ENCODE data around the gene PTPRK. TPM values are rescaled to one million over a fixed set of nuclear protein-coding genes. Genes with fewer than 3 reads are reported as not detected.

The PTPRK gene
- total and polyA plus RNA-seq, 7 donors, result 6.0 to 51.3 (median 46.7) TPM

- intact Hi-C loops (cut with DNase I), result no loop called here
- WGBS, 2 donors, result 98% methylated on average over 6 of the region's 6 CpGs
- Histone ChIP-seq H3K27me3 (no peaks in the 10 kb centered on the region), H3K4me1 (no peaks in the 10 kb centered on the region), H3K4me3 (no peak overlapping the region), H3K36me3 (no peaks in the 10 kb centered on the region), H3K9me3 (no peaks in the 10 kb centered on the region), H3K27ac (no peak overlapping the region)
- TF ChIP-seq POLR2A (IDR thresholded peaks at IDR 0.05), result no peak
- TF ChIP-seq EP300 (IDR thresholded peaks at IDR 0.05), result no peak
- TF ChIP-seq CTCF (IDR thresholded peaks at IDR 0.05), result no peak
- DNase-seq, result no peak
Observed at GRCh38 chr6:128233531-128233930, 286.9 kb downstream of the PTPRK start.

- no peak overlapping the region for H3K27ac ChIP-seq
- DNase-seq, result no peak
- no peak overlapping the region for H3K4me3 ChIP-seq
- WGBS, 2 donors, result 36 to 72% methylated on average over 7 of the region's 7 CpGs
- no peaks in the 10 kb centered on the region for H3K4me1 ChIP-seq
- H3K9me3 ChIP-seq, result no peaks in the 10 kb centered on the region
- TF ChIP-seq POLR2A (IDR thresholded peaks at IDR 0.05) (no peak), POLR2AphosphoS5 (IDR thresholded peaks at IDR 0.05) (no peak), CTCF (IDR thresholded peaks at IDR 0.05) (no peak), EP300 (IDR thresholded peaks at IDR 0.05) (no peak)
- H3K27me3 ChIP-seq, result no peaks in the 10 kb centered on the region
- intact Hi-C loops (cut with DNase I), result no loop called here
- no peaks in the 10 kb centered on the region for H3K36me3 ChIP-seq
Observed at GRCh38 chr6:128230267-128230989, 290.0 kb downstream of the PTPRK start.

- H3K36me3 ChIP-seq, result no peaks in the 10 kb centered on the region
- H3K27me3 ChIP-seq, result no peaks in the 10 kb centered on the region
- TF ChIP-seq EP300 (IDR thresholded peaks at IDR 0.05) (no peak), POLR2AphosphoS5 (IDR thresholded peaks at IDR 0.05) (no peak), CTCF (IDR thresholded peaks at IDR 0.05) (no peak), POLR2A (IDR thresholded peaks at IDR 0.05) (no peak)
- H3K4me1 ChIP-seq, result no peaks in the 10 kb centered on the region
- DNase-seq, result no peak
- H3K4me3 ChIP-seq, result no peak overlapping the region
- no peak overlapping the region for H3K27ac ChIP-seq
- intact Hi-C loops (cut with DNase I), result no loop called here
- no peaks in the 10 kb centered on the region for H3K9me3 ChIP-seq
Observed at GRCh38 chr6:128225612-128226011, 294.8 kb downstream of the PTPRK start.

- H3K27me3 ChIP-seq, result no peaks in the 10 kb centered on the region
- TF ChIP-seq CTCF (IDR thresholded peaks at IDR 0.05) (no peak), EP300 (IDR thresholded peaks at IDR 0.05) (no peak), POLR2A (IDR thresholded peaks at IDR 0.05) (no peak), POLR2AphosphoS5 (IDR thresholded peaks at IDR 0.05) (no peak)
- WGBS, 2 donors, result 95 to 96% methylated on average over 5 of the region's 5 CpGs
- intact Hi-C loops (cut with DNase I), result no loop called here
- no peak overlapping the region for H3K27ac ChIP-seq
- H3K9me3 ChIP-seq, result no peaks in the 10 kb centered on the region
- H3K36me3 ChIP-seq, result peaks cover 0 to 9% (median 0%) of the 10 kb centered on the region in 4 donors
- DNase-seq, result no peak
- H3K4me3 ChIP-seq, result no peak overlapping the region
- no peaks in the 10 kb centered on the region for H3K4me1 ChIP-seq
Observed at GRCh38 chr6:128216917-128217316, 303.5 kb downstream of the PTPRK start.

- TF ChIP-seq POLR2AphosphoS5 (IDR thresholded peaks at IDR 0.05) (no peak), EP300 (IDR thresholded peaks at IDR 0.05) (no peak), POLR2A (IDR thresholded peaks at IDR 0.05) (no peak), CTCF (IDR thresholded peaks at IDR 0.05) (no peak)
- H3K27me3 ChIP-seq, result no peaks in the 10 kb centered on the region
- DNase-seq, result no peak
- H3K9me3 ChIP-seq, result no peaks in the 10 kb centered on the region
- H3K4me3 ChIP-seq, result no peak overlapping the region
- no peak overlapping the region for H3K27ac ChIP-seq
- WGBS, 2 donors, result 70 to 74% methylated on average over 3 of the region's 3 CpGs
- intact Hi-C loops (cut with DNase I), result no loop called here
- H3K36me3 ChIP-seq, result no peaks in the 10 kb centered on the region
- H3K4me1 ChIP-seq, result peaks cover 0 to 12% (median 0%) of the 10 kb centered on the region in 4 donors
Observed at GRCh38 chr6:128209771-128210170, 310.6 kb downstream of the PTPRK start.

Measured in sigmoid colon (tissue), 7 donors.